ENCODE measurements around the gene NXN. TPM values are rescaled to one million over a fixed set of nuclear protein-coding genes. Genes with fewer than 3 reads are reported as not detected.

NXN gene
- total RNA-seq: 0.43 and 0.48 TPM in 2 replicates

DNA sequence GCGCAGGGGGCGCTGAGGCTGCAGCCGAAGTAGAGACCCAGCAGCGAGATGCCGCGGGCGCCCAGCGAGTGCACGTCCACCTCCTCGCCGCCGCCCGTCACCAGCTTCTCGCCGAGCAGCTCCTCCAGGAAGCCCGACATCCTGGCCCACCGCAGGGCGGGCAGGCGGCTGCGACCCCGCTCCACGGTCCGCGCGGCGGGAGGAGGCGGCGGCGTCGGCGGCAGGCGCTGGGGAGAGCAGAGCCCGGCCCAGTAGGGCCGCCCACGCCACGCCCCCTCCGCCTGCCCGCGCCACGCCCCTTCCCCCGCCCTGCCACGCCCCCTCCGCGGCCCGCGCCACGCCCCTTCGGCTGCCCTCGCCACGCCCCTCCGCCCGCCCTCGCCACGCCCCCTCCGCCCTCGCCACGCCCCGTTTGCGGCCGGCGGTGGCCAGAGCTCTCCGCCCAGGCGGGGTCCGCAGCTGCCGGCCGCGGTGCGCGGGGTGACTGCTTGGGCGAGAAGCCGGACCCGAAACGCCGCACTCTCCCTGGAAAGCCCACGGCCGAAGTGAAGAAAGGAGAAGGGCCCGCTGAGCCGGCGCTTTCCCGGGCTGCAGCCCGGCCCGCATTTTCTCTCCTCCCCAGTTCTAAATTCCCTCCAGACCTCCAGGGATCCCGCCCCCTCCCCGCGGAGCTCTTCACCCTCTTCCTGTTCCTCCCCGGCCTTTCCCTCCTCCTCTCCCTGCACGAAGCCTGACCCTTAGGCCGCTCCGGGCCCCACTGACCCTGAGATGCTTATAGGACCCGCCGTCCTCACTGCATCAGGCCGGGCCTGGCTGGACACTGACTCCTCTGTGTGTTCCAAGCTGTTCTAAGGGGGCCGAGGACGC lies at the start of gene NXN:
Gene NXN, minus strand, starts transcription at position 238 of the 867 bp plus-strand sequence.
- peak; percentile 79 for DNase-seq (ENCODE audit: low spot score)
- H3K27me3 Mint-ChIP-seq (ENCODE audit: low read depth): peaks cover 32% of the 10 kb centered on the region
- intact Hi-C loops (cut with micrococcal nuclease): loop anchor here (5.0 kb wide), 2 partner anchors 102 to 567 kb away; a partner anchor contains a TSS
- H3K36me3 Mint-ChIP-seq (ENCODE audit: low read depth): no peaks in the 10 kb centered on the region
- peaks cover 11% of the 10 kb centered on the region for H3K4me1 Mint-ChIP-seq (ENCODE audit: low read depth)
- no peaks in the 10 kb centered on the region for H3K9me3 Mint-ChIP-seq
- H3K4me3 Mint-ChIP-seq (ENCODE audit: low read depth): peak within 1 kb of the TSS; percentile 78
- H3K27ac Mint-ChIP-seq: no peak within 1 kb of the TSS

- DNase-seq (ENCODE audit: low spot score): no peak
- Mint-ChIP-seq H3K9me3 (no peaks in the 10 kb centered on the region), H3K4me3 (ENCODE audit: low read depth) (no peak overlapping the region), H3K27me3 (ENCODE audit: low read depth) (no peaks in the 10 kb centered on the region), H3K36me3 (ENCODE audit: low read depth) (no peaks in the 10 kb centered on the region), H3K4me1 (ENCODE audit: low read depth) (no peaks in the 10 kb centered on the region), H3K27ac (no peak overlapping the region)
- intact Hi-C loops (cut with micrococcal nuclease): no loop called here
Measured at GRCh38 chr17:1027044-1027443, 47.5 kb upstream of the NXN start.

- Mint-ChIP-seq H3K36me3 (ENCODE audit: low read depth) (no peaks in the 10 kb centered on the region), H3K27me3 (ENCODE audit: low read depth) (no peaks in the 10 kb centered on the region), H3K27ac (no peak overlapping the region), H3K4me3 (ENCODE audit: low read depth) (no peak overlapping the region), H3K9me3 (no peaks in the 10 kb centered on the region), H3K4me1 (ENCODE audit: low read depth) (no peaks in the 10 kb centered on the region)
- intact Hi-C loops (cut with micrococcal nuclease): no loop called here
- no peak for DNase-seq (ENCODE audit: low spot score)
Measured at GRCh38 chr17:1026599-1026975, 47.0 kb upstream of the NXN start.

DNA sequence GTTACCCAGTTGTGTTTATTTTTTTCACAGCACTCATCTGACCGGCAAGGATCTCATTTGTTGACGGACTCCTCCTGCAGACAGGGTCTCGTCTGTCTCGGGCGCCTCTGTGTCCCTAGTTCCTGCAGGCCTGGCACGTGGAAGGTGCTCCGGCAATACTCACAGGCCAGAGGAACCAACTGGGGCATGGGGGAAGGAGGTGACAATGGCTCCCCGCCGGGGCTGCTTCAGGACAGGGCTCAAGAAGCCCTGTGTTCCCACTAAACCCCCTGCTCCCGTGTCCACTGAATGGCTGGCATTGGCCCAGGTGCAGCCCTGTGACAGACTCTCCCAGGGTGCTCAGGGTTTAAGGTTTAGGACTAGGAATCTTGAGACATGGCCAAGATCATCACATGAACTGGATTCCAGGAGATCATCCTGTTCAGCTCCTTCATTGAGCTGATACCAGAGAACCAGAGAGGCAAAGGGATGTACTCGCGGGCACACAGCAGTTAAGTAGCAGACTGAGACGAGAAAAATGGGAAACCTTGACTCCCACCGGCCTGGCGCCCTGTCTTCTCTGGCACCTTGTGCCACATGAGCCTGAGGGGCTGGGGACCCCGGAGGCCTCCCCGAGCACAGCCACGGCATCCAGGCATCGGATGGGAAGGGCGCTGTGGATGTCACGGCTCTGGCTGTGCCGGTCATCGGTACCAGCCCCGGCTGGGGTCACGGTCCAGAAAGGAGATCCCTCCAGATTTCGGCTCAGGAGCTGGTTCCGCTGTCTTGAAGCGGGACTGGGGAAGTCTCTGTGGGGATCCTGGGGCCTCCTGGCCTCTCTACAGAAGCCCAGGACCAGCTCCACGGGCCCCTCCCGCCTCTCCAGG lies 46.4 kb upstream of the NXN start:
- DNase-seq (ENCODE audit: low spot score): no peak
- no peaks in the 10 kb centered on the region for H3K4me1 Mint-ChIP-seq (ENCODE audit: low read depth)
- no peaks in the 10 kb centered on the region for H3K36me3 Mint-ChIP-seq (ENCODE audit: low read depth)
- H3K4me3 Mint-ChIP-seq (ENCODE audit: low read depth): no peak overlapping the region
- no peak overlapping the region for H3K27ac Mint-ChIP-seq
- H3K27me3 Mint-ChIP-seq (ENCODE audit: low read depth): no peaks in the 10 kb centered on the region
- intact Hi-C loops (cut with micrococcal nuclease): no loop called here
- H3K9me3 Mint-ChIP-seq: no peaks in the 10 kb centered on the region

- intact Hi-C loops (cut with micrococcal nuclease): no loop called here
- Mint-ChIP-seq H3K4me1 (ENCODE audit: low read depth) (no peaks in the 10 kb centered on the region), H3K27ac (no peak overlapping the region), H3K36me3 (ENCODE audit: low read depth) (no peaks in the 10 kb centered on the region), H3K4me3 (ENCODE audit: low read depth) (no peak overlapping the region), H3K27me3 (ENCODE audit: low read depth) (no peaks in the 10 kb centered on the region), H3K9me3 (no peaks in the 10 kb centered on the region)
- no peak for DNase-seq (ENCODE audit: low spot score)
Measured at GRCh38 chr17:1024076-1024475, 44.5 kb upstream of the NXN start.

DNA sequence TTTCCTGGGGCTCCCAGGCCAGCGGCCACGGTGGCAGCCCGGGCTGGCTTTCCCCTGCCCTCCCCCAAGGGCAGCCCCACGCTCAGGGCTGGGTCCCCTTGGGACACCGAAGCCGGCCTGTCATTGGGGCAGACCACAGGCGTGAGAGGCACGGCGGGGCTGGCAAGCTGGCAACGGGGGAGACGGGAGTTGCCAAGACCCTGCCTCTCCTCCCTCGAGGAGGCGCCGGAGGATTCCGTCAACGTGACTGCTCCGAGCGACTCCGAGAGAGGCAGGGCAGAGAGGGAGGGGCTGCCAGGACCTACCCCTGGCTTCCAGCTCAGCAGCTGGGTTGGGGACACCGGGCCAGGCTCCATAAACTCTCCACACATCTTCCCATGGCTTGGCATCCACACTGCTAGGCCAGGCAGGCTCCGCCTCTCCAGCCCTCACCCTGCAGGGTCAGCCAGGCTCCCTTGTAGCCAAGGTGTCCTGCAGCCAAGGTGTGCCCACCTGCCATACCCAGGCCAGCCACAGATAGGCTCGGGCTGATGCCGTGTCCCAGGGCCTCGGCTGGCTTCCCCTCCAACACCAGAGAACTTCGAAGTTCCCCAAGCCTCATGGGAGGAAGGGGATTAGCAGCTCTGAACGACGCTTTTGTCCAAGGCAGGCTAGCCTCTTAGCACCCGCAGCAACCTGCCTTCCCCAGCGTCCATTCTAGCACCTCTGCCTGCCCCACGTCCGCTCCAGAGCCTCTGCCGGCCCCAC lies 42.9 kb upstream of the NXN start:
- Mint-ChIP-seq H3K9me3 (no peaks in the 10 kb centered on the region), H3K4me3 (ENCODE audit: low read depth) (no peak overlapping the region), H3K36me3 (ENCODE audit: low read depth) (no peaks in the 10 kb centered on the region), H3K4me1 (ENCODE audit: low read depth) (no peaks in the 10 kb centered on the region), H3K27ac (no peak overlapping the region), H3K27me3 (ENCODE audit: low read depth) (no peaks in the 10 kb centered on the region)
- no peak for DNase-seq (ENCODE audit: low spot score)
- intact Hi-C loops (cut with micrococcal nuclease): no loop called here

- DNase-seq (ENCODE audit: low spot score): no peak
- Mint-ChIP-seq H3K4me1 (ENCODE audit: low read depth) (no peaks in the 10 kb centered on the region), H3K4me3 (ENCODE audit: low read depth) (no peak overlapping the region), H3K27ac (no peak overlapping the region), H3K36me3 (ENCODE audit: low read depth) (no peaks in the 10 kb centered on the region), H3K9me3 (no peaks in the 10 kb centered on the region), H3K27me3 (ENCODE audit: low read depth) (no peaks in the 10 kb centered on the region)
- intact Hi-C loops (cut with micrococcal nuclease): no loop called here
Measured at GRCh38 chr17:1021147-1021546, 41.6 kb upstream of the NXN start.

GRCh38 chr17:1019451-1019850 lies 39.9 kb upstream of the NXN start:
- Mint-ChIP-seq H3K36me3 (ENCODE audit: low read depth) (no peaks in the 10 kb centered on the region), H3K4me3 (ENCODE audit: low read depth) (no peak overlapping the region), H3K4me1 (ENCODE audit: low read depth) (no peaks in the 10 kb centered on the region), H3K27me3 (ENCODE audit: low read depth) (no peaks in the 10 kb centered on the region), H3K27ac (no peak overlapping the region), H3K9me3 (no peaks in the 10 kb centered on the region)
- no peak for DNase-seq (ENCODE audit: low spot score)
- intact Hi-C loops (cut with micrococcal nuclease): no loop called here

- Mint-ChIP-seq H3K4me1 (ENCODE audit: low read depth) (no peaks in the 10 kb centered on the region), H3K4me3 (ENCODE audit: low read depth) (no peak overlapping the region), H3K36me3 (ENCODE audit: low read depth) (no peaks in the 10 kb centered on the region), H3K27ac (no peak overlapping the region), H3K9me3 (no peaks in the 10 kb centered on the region), H3K27me3 (ENCODE audit: low read depth) (no peaks in the 10 kb centered on the region)
- DNase-seq (ENCODE audit: low spot score): no peak
- intact Hi-C loops (cut with micrococcal nuclease): no loop called here
Measured at GRCh38 chr17:1018547-1018946, 39.0 kb upstream of the NXN start.

- intact Hi-C loops (cut with micrococcal nuclease): no loop called here
- no peaks in the 10 kb centered on the region for H3K4me1 Mint-ChIP-seq (ENCODE audit: low read depth)
- H3K36me3 Mint-ChIP-seq (ENCODE audit: low read depth): no peaks in the 10 kb centered on the region
- DNase-seq (ENCODE audit: low spot score): no peak
- H3K4me3 Mint-ChIP-seq (ENCODE audit: low read depth): no peak overlapping the region
- no peaks in the 10 kb centered on the region for H3K9me3 Mint-ChIP-seq
- H3K27ac Mint-ChIP-seq: no peak overlapping the region
- no peaks in the 10 kb centered on the region for H3K27me3 Mint-ChIP-seq (ENCODE audit: low read depth)
Measured at GRCh38 chr17:1013729-1014090, 34.1 kb upstream of the NXN start.

- intact Hi-C loops (cut with micrococcal nuclease): no loop called here
- no peak for DNase-seq (ENCODE audit: low spot score)
- Mint-ChIP-seq H3K36me3 (ENCODE audit: low read depth) (no peaks in the 10 kb centered on the region), H3K9me3 (no peaks in the 10 kb centered on the region), H3K4me1 (ENCODE audit: low read depth) (no peaks in the 10 kb centered on the region), H3K27ac (no peak overlapping the region), H3K27me3 (ENCODE audit: low read depth) (no peaks in the 10 kb centered on the region), H3K4me3 (ENCODE audit: low read depth) (no peak overlapping the region)
Measured at GRCh38 chr17:1012823-1013728, 33.5 kb upstream of the NXN start.

Data from activated T-helper 2 cell treated with anti-CD3 and anti-CD28 coated beads, Interferon-gamma antibody, Interleukin-2, Interleukin-4, amounts not matched to agents 10 μg/mL and 5 μg/mL and 100 μg/mL, durations not matched to agents 14 hours and 24 hours and 36 hours (primary cell).